Osteoblast (primary cell): ENCODE results near the gene ABCA4. TPM values are rescaled to one million over a fixed set of nuclear protein-coding genes. Genes with fewer than 3 reads are reported as not detected.

ENCODE experiments used
- DNase-seq: peaks from one replicate; pipeline ENCODE4 v3.0.0; 2011; ENCODE audit warnings: low spot score, mixed read lengths; ENCODE audit not compliant: insufficient read length; ENCODE audit errors: missing footprints
- H2AFZ ChIP-seq: 2 replicates; pipeline ENCODE4 v1.6.0; 2011; ENCODE audit warnings: mild to moderate bottlenecking, low read length
- H3K27ac ChIP-seq: 2 replicates; pipeline ENCODE4 v1.5.1; 2011; ENCODE audit warnings: mild to moderate bottlenecking, low read depth, low read length, moderate library complexity
- H3K27me3 ChIP-seq: 2 replicates; pipeline ENCODE4 v1.6.0; 2012; ENCODE audit warnings: mild to moderate bottlenecking, control low read depth, inconsistent platforms, low read length, moderate library complexity; ENCODE audit not compliant: insufficient read depth
- H3K36me3 ChIP-seq: 2 replicates; pipeline ENCODE4 v1.5.1; 2011; ENCODE audit warnings: mild to moderate bottlenecking, low read length, control low read depth, moderate library complexity; ENCODE audit not compliant: insufficient read depth
- H3K4me1 ChIP-seq: 2 replicates; pipeline ENCODE4 v1.5.1; 2011; ENCODE audit warnings: mild to moderate bottlenecking, low read length, control low read depth, moderate library complexity; ENCODE audit not compliant: insufficient read depth
- H3K4me2 ChIP-seq: 2 replicates; pipeline ENCODE4 v1.6.0; 2011; ENCODE audit warnings: mild to moderate bottlenecking, low read length; ENCODE audit not compliant: insufficient read depth
- H3K4me3 ChIP-seq: fragments of 200-600 bp; sonication (generic); 3 replicates; pipeline ENCODE4 v1.5.1; 2012; ENCODE audit warnings: mild to moderate bottlenecking, low read length, inconsistent platforms; ENCODE audit not compliant: insufficient read depth
- H3K79me2 ChIP-seq: 2 replicates; pipeline ENCODE4 v1.6.0; 2012; ENCODE audit warnings: mild to moderate bottlenecking, low read length, control low read depth, inconsistent platforms; ENCODE audit not compliant: insufficient read depth
- H3K9me3 ChIP-seq: 2 replicates; pipeline ENCODE4 v1.5.1; 2011; ENCODE audit warnings: low read depth, low read length, control low read depth
- H4K20me1 ChIP-seq: 2 replicates; pipeline ENCODE4 v1.6.0; 2012; ENCODE audit warnings: mild to moderate bottlenecking, low read length, control low read depth; ENCODE audit not compliant: insufficient read depth
- CTCF ChIP-seq: IDR thresholded peaks from 2 replicates; pipeline ENCODE4 v1.5.1; 2011; ENCODE audit warnings: mild to moderate bottlenecking, low read depth, low read length, moderate library complexity; ENCODE audit errors: extremely low read depth
- total RNA-seq: library from RNA; depleted of rRNA; stranded (reverse); fragments of >200 nt; gene quantifications from 2 replicates; pipeline ENCODE4 v1.2.3, GENCODE V29; 2012

Gene ABCA4
- total RNA-seq, 1 donor = 1.1 TPM

GRCh38 chr1:94084547-94084946 lies 36.4 kb downstream of the ABCA4 start:
- H3K4me1 ChIP-seq = peaks cover 10% of the 10 kb centered on the region
- no peaks in the 10 kb centered on the region for H4K20me1 ChIP-seq
- H3K27ac ChIP-seq = no peak overlapping the region
- H3K4me2 ChIP-seq = no peak overlapping the region
- TF ChIP-seq CTCF = no peak
- H3K27me3 ChIP-seq = peaks cover 9% of the 10 kb centered on the region
- DNase-seq = no peak
- H2AFZ ChIP-seq = no peak overlapping the region
- no peaks in the 10 kb centered on the region for H3K36me3 ChIP-seq
- H3K79me2 ChIP-seq = no peaks in the 10 kb centered on the region
- no peaks in the 10 kb centered on the region for H3K9me3 ChIP-seq
- no peak overlapping the region for H3K4me3 ChIP-seq

- no peaks in the 10 kb centered on the region for H3K9me3 ChIP-seq
- no peak overlapping the region for H3K4me3 ChIP-seq
- no peak for TF ChIP-seq CTCF
- no peaks in the 10 kb centered on the region for H3K79me2 ChIP-seq
- H2AFZ ChIP-seq = no peak overlapping the region
- no peaks in the 10 kb centered on the region for H3K36me3 ChIP-seq
- peaks cover 9% of the 10 kb centered on the region for H3K27me3 ChIP-seq
- H3K4me1 ChIP-seq = peaks cover 10% of the 10 kb centered on the region
- H3K27ac ChIP-seq = no peak overlapping the region
- H3K4me2 ChIP-seq = no peak overlapping the region
- no peaks in the 10 kb centered on the region for H4K20me1 ChIP-seq
- DNase-seq = no peak
Observed at GRCh38 chr1:94084085-94084484, 36.9 kb downstream of the ABCA4 start.

GRCh38 chr1:94083681-94084080 lies 37.3 kb downstream of the ABCA4 start:
- Histone ChIP-seq H3K4me1 (peaks cover 10% of the 10 kb centered on the region), H3K9me3 (no peaks in the 10 kb centered on the region), H3K4me3 (no peak overlapping the region), H3K79me2 (no peaks in the 10 kb centered on the region), H3K27me3 (peaks cover 9% of the 10 kb centered on the region), H3K36me3 (no peaks in the 10 kb centered on the region), H2AFZ (no peak overlapping the region), H3K4me2 (no peak overlapping the region), H4K20me1 (no peaks in the 10 kb centered on the region), H3K27ac (no peak overlapping the region)
- DNase-seq = no peak
- no peak for TF ChIP-seq CTCF

GRCh38 chr1:94081566-94082344 lies 39.2 kb downstream of the ABCA4 start:
- H2AFZ ChIP-seq = no peak overlapping the region
- H4K20me1 ChIP-seq = no peaks in the 10 kb centered on the region
- peaks cover 9% of the 10 kb centered on the region for H3K27me3 ChIP-seq
- no peak overlapping the region for H3K4me2 ChIP-seq
- H3K4me3 ChIP-seq = no peak overlapping the region
- H3K9me3 ChIP-seq = no peaks in the 10 kb centered on the region
- no peaks in the 10 kb centered on the region for H3K79me2 ChIP-seq
- H3K36me3 ChIP-seq = no peaks in the 10 kb centered on the region
- peaks cover 10% of the 10 kb centered on the region for H3K4me1 ChIP-seq
- peak; percentile 85 for DNase-seq
- peak overlapping the region; percentile 12 for H3K27ac ChIP-seq
- no peak for TF ChIP-seq CTCF
